Measurements from ENCODE around the gene WNT10A. TPM values are rescaled to one million over a fixed set of nuclear protein-coding genes. Genes with fewer than 3 reads are reported as not detected.
A peak's percentile ranks its signal among the peaks of the same experiment; 100 is the strongest.

WNT10A gene
- total RNA-seq, 2 donors from 2014 or later = 3.6 to 4.3 TPM

- intact Hi-C loops (cut with DNase I) = loop anchor here (1.0 kb wide), 1 partner anchor 20 kb away; no protein-coding TSS in a partner anchor
- H3K27me3 ChIP-seq (replicated peaks; ENCODE audit: insufficient read depth) = peaks cover 15% of the 10 kb centered on the region
- 1% methylated on average over 3 of the region's 3 CpGs for WGBS
Observed at GRCh38 chr2:218876562-218877219, 4.0 kb upstream of the WNT10A start.

GRCh38 chr2:218877331-218877730 is 3.3 kb upstream of the WNT10A start:
- Histone ChIP-seq H3K4me3 (no peak overlapping the region), H3K27ac (no peak overlapping the region), H3K4me1 (replicated peaks) (no peaks in the 10 kb centered on the region), H3K36me3 (no peaks in the 10 kb centered on the region), H3K27me3 (replicated peaks; ENCODE audit: insufficient read depth) (peaks cover 15% of the 10 kb centered on the region), H3K9me3 (no peaks in the 10 kb centered on the region)
- DNase-seq (ENCODE audit: low spot score) = no peak
- intact Hi-C loops (cut with DNase I) = loop anchor here (1.0 kb wide), 1 partner anchor 19 kb away; no protein-coding TSS in a partner anchor
- 84% methylated on average over 6 of the region's 6 CpGs for WGBS
- TF ChIP-seq POLR2AphosphoS5 (IDR thresholded peaks at IDR 0.05) (no peak), POLR2A (IDR thresholded peaks at IDR 0.05) (no peak), CTCF (IDR thresholded peaks at IDR 0.05) (no peak)

More at GRCh38 chr2:218876562-218877219, 4.0 kb upstream of the WNT10A start:
- H3K9me3 ChIP-seq = no peaks in the 10 kb centered on the region
- no peaks in the 10 kb centered on the region for H3K36me3 ChIP-seq
- no peak overlapping the region for H3K27ac ChIP-seq
- peak; percentile 52 for DNase-seq (ENCODE audit: low spot score)
- H3K4me1 ChIP-seq (replicated peaks) = no peaks in the 10 kb centered on the region
- H3K4me3 ChIP-seq = no peak overlapping the region
- TF ChIP-seq POLR2AphosphoS5 (IDR thresholded peaks at IDR 0.05) (peak; percentile 44), CTCF (IDR thresholded peaks at IDR 0.05) (peak; percentile 84 to 95 (median 91)), POLR2A (IDR thresholded peaks at IDR 0.05) (no peak)

GRCh38 chr2:218877891-218878290 is 2.8 kb upstream of the WNT10A start:
- Histone ChIP-seq H3K4me1 (replicated peaks) (no peaks in the 10 kb centered on the region), H3K9me3 (no peaks in the 10 kb centered on the region), H3K36me3 (no peaks in the 10 kb centered on the region), H3K27ac (no peak overlapping the region), H3K4me3 (no peak overlapping the region), H3K27me3 (replicated peaks; ENCODE audit: insufficient read depth) (peaks cover 11% of the 10 kb centered on the region)
- WGBS = 54% methylated on average over 5 of the region's 5 CpGs
- DNase-seq (ENCODE audit: low spot score) = no peak
- intact Hi-C loops (cut with DNase I) = loop anchor here (1.0 kb wide), 1 partner anchor 18 kb away; no protein-coding TSS in a partner anchor
- TF ChIP-seq POLR2AphosphoS5 (IDR thresholded peaks at IDR 0.05) = no peak
- no peak for TF ChIP-seq CTCF (IDR thresholded peaks at IDR 0.05)

- no peak for DNase-seq (ENCODE audit: low spot score)
- peaks cover 8% of the 10 kb centered on the region for H3K27me3 ChIP-seq (replicated peaks; ENCODE audit: insufficient read depth)
- intact Hi-C loops (cut with DNase I) = no loop called here
Observed at GRCh38 chr2:218878486-218878885, 2.2 kb upstream of the WNT10A start.

More at GRCh38 chr2:218878486-218878885, 2.2 kb upstream of the WNT10A start:
- no peak for TF ChIP-seq POLR2A (IDR thresholded peaks at IDR 0.05)
- no peak for TF ChIP-seq CTCF (IDR thresholded peaks at IDR 0.05)
- TF ChIP-seq POLR2AphosphoS5 (IDR thresholded peaks at IDR 0.05) = no peak
- Histone ChIP-seq H3K9me3 (no peaks in the 10 kb centered on the region), H3K27ac (no peak overlapping the region), H3K4me3 (no peak overlapping the region), H3K4me1 (replicated peaks) (no peaks in the 10 kb centered on the region), H3K36me3 (no peaks in the 10 kb centered on the region)
- WGBS = 80% methylated on average over 6 of the region's 6 CpGs
